Measurements from ENCODE around the gene DRC7.

DNA sequence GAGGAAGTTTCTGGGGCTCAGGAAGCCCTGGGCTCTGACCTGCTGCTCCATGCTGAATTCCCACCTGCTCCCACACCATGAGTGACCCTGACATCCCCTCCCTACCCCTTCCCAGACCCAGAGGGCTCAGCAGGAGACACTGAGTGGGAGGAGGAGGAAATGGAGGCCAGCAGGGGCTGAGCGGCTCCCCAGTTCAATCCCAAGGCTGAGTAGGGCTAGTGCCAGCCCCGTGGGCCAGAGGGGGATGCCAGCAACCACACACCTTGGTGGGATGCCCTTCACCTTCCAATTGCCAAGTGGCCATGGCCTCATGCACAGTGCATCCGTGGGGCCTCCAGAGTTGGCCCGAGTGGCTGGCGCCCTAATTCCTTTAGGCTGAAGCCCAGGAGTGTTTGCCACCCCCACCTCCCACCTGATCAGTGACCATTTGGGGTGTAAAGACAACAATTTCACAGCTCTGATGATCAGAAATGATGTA lies 27.5 kb upstream of the DRC7 start:
- TF ChIP-seq SP1 (IDR thresholded peaks at IDR 0.05) (no peak), SUZ12 (IDR thresholded peaks at IDR 0.05) (no peak), BHLHE40 (IDR thresholded peaks at IDR 0.05; ENCODE audit: borderline replicate concordance) (no peak), FOXM1 (IDR thresholded peaks at IDR 0.05; ENCODE audit: borderline replicate concordance) (no peak), TARDBP (IDR thresholded peaks at IDR 0.05) (no peak)
